Measurements from ENCODE around the gene PHF12.

PHF12 gene

DNA sequence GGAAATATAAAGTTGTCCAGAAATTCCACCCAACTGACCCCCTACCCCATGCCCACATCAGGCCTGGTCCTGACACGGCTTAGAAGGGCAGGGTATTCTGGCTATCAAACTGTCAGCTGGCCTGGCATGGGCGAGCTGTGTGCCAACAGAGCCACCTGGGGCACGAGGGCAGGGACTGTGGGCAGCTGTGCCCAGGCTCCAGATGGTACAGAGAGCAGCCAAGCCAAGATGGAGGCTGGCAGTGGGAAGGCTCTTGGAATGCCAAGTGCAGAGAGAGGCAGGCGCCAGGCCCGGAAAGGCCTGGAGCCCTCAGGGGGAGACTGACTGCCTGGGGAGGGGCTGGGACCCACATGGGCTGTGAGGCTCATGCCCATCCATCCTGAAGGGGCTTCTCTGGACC lies 24.3 kb upstream of the PHF12 start:
- DNase-seq (ENCODE audit: low read depth, low spot score): no peak

DNA sequence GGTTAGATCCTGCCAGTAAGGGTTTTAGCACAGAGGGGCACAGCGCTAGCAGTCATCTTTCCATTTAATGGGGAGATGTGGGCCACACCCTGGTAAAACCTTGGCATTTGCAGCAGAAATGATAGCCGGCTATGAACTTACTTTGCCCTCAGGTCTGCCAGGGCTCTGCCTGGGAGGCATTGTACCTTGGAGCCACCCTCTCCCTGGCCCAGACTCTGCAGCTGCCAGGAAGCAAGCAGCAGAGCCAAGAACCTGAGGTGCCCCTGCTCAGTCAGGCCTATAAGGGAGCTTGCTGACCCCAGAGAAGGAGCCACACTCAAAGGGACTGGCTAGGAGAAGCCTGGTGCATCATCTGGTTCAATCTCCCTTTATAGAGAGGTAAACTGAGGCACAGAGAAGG lies 23.7 kb upstream of the PHF12 start:
- DNase-seq (ENCODE audit: low read depth, low spot score): no peak

DNA sequence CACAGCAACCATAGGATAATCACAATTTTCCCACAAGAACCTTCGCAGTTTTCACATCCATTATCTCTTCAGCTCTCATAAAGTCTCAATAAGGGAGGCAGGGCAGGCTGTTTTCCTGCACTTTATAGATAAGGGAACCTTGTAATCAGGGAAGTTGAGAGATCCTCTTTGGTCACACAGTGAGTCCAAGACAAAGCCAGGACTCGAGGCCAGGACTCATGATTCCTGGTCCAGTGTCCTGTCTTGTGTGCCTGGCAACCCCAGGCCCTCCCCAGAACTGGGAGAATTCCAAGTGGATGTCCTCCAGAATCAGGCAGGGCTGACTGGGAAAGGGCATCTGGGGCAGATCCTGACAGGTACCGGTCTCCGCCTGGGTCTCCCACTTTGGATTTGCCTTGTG lies 23.1 kb upstream of the PHF12 start:
- DNase-seq (ENCODE audit: low read depth, low spot score): no peak

DNA sequence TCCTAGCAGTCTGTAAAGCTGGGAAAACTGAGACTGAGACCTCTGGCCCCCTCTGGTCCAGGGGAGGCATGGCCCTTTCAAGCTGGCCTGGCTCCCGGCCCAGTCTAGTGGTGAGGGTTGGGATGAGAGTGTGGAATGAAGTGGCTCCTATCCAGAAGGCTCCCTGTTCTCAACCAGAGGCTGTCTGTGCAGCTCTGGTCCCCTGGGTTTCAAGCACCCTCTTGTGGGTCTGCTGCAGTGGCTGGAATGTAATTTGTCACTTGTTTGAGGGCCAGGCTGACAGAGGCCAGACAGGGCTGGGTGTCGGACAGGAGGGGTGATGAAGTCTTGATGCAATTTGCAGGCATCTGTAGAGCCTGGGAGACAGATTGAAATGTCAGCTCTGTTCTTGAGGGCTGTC lies 22.1 kb upstream of the PHF12 start:
- peak; percentile 96 for DNase-seq (ENCODE audit: low read depth, low spot score)

DNA sequence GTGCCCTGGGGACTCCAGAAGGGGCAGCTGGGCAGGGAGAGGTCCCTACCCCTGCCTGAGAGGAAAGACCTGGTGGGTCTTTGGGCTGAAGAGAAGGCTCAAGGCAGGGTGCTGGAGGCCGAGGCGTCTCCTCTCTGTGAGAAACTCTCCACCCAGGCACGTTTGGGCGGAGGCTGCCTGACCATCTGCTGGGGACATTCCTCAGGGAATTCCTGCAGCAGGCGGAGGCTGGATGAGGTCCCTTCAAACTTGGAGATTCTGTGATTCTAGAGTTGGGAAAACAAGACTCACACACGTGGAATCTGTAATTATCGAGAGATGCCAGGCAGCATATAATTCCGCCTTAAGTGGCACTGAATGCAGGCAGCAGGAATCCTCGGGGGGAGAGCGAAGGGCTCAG lies 21.1 kb upstream of the PHF12 start:
- peak; percentile 78 for DNase-seq (ENCODE audit: low read depth, low spot score)

DNA sequence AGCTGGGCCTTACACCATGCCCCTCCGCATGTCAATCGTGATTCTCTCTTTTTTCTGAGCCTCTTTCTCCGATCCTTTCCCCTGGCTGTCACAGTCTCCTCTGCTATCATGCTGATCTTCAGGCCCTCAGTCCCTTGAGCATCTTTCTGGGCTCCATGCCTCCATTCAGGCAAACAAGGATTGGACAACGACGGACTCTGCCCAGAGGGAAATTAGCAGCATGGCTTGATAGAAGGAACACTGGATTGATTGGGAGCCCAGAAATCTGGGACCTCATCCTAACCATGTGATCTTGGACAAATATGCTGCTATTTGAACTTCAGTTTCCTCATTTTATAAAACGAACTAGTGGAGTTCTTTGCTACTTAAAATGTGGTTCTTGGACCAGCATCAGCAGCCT lies 19.6 kb upstream of the PHF12 start:
- peak; percentile 20 for DNase-seq (ENCODE audit: low read depth, low spot score)

DNA sequence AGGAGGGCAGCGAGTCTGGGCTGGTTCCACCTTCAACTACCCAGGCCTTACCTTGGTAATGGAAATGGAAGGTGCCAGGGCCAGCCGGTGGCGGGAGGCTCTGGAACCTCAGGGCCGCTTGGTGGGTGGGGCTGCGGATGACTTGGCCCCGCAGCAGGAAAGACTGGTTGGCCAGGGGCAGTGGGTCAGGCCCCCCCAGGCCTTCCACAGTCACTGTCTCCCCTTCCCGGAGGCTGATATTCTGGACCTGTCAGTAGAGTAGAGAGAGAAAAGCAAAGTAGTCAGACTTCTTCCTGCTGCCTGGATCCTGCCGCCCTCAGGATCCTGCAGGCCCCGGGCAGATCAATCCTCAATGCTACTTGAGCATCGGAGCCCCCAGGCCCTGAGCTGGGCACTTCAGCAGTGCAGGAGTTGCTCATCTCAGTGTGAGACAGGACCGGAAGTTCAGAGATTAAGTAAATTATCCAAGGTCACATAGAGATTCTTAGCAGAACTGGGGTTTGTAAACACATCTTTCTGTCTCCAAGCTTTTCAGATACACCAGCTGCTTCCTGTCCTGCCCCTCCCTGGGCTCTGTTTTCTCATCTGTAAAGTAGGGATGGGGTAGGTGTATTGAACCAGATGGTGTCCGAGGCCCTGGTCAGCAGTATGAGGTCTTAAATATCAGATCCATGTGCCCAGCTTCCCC lies 18.5 kb upstream of the PHF12 start:
- DNase-seq (ENCODE audit: low read depth, low spot score): no peak

DNA sequence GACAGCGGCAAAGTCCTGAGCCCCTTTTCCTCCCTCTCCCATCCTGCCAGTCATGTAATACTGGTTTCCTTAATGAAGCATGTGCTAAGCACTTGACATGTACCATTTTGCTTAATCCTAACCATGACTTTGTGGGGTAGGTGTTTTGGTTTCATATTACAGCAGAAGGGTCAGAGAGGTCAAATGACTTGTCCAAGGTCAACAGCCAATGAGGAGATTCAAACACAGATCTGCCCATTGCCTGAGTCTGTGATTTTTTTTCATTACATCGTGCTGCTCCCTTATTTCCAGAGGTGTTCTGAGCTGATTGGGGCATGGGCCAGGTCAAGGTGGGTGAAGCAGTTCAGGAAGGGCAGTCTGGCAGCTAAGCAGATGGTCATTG lies 17.6 kb upstream of the PHF12 start:
- DNase-seq (ENCODE audit: low read depth, low spot score): no peak

DNA sequence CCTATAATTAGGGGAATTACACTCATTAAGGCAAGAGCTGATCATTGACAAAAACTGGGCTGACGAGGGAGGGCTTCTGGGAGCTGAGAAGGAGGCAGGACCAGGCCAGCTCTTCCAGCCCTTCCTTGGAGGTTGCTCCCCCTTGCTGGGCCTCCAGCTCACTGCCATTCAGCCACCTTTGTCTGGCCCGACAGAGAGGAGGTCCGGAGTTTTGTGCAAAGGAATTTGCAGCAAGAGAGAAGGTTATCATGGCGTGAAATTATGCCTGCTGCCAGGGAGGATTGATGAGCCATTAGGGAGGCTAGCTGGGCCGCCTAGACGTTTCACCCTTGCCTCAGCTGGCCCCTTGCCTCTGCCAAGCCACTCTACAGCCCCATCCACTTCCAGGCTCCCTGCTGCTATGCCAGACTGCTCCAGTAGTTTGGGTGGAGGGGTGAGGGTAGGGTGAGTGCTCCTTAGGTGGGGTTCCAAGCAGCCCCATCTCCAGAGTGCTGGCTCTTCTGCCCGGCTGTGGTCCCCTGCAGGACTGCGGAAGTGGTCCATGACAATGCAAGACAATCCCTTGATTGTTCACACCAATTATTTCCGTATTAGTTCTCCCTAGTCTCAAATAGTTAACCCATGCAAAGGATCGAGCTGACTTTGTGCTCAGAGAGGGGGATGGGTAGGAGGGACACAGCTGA lies 17.1 kb upstream of the PHF12 start:
- peak; percentile 84 for DNase-seq (ENCODE audit: low read depth, low spot score)

DNA sequence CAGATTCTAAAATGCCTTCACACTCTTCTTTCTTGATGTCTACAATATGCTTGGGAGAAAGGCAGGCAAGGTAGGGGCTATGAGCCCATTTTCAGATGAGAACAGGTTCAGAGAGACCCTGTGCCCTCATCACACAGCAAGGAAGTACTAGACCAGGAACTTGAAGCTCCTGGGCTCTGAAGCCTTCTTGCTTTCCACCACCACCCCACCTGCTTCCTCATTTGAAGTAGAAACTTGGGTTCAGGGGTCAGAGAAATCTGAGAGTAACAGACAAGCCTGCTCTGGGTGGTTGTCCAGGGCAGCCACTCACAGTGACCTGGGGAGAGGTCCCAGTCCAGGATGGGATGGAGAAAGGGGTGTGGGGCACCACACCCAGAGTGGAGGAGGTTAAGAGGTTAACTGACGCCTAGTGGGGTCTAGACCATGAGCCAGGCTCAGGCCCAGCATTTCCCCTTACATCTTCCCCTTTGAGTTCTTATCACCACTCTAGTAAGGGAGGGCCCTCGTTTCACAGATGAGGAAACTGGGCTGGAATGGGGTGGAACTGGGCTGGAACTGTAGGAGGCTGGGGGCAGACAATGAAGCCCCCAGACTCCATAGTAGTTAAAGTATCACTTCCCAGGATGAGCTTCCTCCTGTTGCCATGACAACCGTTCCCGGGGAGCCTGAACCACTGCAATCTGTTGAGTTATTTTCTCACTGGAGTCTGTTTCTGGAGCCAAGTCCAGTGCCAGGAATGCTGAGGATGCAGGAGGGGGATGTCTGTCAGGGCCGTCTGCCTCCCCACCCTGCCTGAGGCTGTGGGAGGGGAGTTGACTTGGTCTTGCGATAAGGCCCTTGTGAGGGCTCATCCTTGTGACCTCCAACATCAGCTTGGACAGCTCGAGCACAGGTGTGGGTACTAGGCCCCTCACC lies 16.2 kb upstream of the PHF12 start:
- DNase-seq (ENCODE audit: low read depth, low spot score): peak; percentile 50

DNA sequence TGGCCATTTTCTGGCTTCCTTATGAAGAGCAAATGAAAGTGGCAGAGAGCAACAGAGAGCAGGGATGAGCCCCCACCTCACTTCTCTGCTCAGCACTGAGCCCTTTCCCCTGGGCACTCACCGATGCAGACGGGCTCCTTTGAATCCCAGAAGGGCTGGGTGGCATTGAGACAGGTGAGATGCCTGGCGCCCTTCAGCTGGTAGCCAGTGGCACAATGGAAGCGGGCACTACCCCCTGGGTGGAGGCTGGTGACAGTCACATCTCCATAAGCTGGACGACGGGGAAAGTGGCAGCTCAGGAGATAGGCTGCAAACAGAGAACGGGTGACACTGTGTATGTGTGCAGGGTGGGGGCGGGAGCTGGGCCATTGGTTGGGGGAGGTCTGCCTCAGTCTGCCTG lies 12.5 kb upstream of the PHF12 start:
- DNase-seq (ENCODE audit: low read depth, low spot score): no peak

DNA sequence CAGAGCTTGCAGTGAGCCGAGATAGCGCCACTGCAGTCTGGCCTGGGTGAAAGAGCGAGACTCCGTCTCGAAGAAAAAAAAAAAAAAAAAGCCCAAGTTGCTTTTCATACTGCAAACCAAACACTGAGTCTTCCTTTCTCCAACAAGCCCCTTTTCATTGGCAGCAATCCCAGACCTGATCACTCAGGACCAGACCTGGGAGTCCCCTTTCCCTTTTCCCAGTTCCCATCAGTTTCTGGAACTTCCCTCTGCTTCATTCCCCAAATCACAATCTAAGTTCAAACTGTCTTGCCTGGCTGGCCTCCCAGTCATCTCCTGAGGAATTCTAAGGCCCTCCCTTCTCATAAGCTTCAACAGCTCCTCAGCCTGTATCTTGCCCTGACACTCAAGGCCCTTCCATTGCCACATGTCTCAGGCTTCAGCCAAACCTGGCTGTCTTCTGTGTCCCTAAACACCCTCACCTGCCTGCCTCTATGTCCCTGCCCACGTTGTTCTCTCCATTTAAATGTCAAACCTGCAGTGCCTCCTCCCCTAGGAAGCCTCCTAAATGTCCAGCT lies 11.8 kb upstream of the PHF12 start:
- peak; percentile 22 for DNase-seq (ENCODE audit: low read depth, low spot score)

DNA sequence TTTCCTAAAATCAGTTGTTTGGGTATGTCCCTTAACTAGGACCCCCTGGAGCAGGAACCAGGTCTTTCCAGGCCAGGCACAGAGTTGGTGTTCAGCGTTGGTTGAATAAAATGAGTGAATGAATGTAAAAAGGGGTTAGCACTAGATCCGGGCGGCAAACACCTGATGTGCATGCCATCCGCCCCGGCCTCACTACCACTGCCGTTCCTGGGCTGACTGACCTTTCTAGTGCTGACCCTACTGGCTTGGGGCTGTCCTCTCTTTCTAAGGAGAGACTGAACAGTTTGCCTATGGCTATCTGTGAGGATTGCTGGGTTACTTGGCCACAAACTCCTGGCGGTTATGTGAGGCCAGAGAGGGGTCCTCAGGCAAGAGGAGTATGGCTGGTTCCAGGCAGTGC lies 10.1 kb upstream of the PHF12 start:
- DNase-seq (ENCODE audit: low read depth, low spot score): no peak

DNA sequence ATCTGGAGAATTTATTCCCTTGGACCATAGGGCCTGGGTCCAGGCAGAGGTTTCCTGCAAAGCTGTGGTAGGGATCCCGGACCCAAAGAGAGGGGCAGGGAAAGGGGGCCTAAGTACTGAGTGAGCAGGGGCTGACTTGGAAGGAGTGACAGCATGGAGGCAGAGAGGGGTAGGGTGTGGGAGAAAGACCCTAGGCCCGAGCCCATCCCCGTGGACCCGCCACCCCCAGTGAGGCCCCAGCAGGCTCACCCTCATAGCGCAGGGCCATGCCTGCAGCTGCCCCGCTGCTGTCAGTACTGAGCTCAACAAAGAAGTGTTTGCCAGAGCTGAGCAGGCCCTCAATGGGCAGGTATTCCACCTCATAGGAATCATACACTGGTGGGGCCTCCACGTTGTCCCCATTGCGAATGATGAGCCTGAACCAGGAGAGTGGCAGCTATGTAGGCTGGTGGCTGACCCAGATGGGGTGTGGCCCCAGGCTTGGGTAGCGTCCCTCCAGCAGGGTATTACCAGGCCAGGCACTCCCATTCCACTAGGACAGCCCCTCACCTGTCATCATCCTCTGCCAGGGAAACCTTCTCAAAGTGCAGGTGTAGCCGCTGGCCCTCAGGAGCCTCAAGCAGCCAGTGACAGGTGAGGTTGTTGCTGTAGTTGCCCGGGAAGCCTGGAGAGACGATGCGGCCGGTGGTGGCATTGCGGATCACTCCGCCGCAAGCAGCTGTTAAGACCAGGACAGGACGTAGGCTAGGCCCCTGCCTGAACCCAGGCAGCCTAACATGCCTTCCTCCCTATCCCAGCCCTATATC lies 9.1 kb upstream of the PHF12 start:
- DNase-seq (ENCODE audit: low read depth, low spot score): no peak

DNA sequence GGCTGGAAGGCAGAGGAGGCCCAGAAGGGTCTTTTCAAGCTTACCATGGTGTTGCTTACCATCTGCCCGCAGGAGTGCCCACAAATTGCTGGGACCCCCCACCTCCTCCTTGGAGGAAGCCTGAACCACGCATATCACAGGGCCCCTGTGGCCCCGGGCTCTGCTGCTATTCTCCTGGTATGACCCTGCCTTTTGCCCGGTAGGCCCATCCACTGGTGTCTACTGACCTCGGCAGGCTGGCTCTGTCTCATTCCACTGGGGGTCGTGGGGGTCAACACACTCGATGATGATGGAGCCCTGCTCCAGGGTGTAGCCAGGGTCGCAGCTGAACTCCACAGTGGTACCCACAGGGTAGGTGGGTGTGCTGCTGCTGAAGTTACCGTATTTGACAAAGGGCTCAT lies 8.2 kb upstream of the PHF12 start:
- no peak for DNase-seq (ENCODE audit: low read depth, low spot score)

DNA sequence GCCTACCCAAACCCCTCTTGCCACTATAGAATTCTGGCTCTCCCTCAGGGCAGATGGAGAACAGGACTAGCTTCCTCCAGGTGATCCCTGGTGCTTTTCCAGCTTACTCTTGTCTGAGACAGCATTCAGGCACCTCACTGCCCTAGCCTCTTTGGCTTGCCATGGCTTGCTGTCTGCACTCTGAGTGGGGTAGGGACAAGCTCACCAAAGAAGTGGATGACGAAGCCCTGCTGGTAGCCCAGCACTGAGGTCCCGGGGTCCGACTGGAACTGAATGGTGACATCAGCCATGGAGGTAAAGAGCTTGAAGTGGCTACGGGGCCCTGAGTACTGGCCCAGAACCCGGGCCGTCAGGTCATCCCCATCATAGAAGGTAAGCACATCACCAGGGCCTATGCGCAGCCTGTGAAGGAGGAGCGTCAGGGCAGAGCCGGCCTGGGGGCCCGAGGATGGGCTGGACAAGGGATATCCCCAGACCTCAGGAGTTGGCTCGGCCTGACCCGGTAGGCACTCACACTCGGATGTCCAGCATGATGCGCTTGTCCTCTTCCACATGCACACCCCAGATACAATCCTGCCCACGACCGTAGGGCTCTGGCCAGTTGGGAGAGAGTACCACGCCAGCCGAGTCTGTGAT lies 7.6 kb upstream of the PHF12 start:
- DNase-seq (ENCODE audit: low read depth, low spot score): no peak

DNA sequence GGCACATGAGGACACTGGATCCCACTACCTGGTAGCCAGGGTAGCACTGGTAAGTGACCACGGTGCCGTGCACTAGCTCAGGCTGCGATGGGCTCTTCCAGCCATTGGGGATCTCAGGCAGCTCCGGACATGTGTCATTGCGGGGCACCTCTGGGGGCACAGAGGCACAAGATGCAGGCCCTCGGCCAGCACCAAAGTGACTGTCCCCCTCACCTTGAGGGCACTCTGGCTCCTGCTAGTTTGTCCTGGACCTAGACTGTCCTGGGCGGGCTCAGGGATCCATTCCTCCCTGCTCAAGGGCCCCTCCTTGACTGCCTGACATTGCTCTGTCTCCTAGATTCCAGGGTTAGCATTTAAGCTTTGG lies 6.7 kb upstream of the PHF12 start:
- DNase-seq (ENCODE audit: low read depth, low spot score): no peak

DNA sequence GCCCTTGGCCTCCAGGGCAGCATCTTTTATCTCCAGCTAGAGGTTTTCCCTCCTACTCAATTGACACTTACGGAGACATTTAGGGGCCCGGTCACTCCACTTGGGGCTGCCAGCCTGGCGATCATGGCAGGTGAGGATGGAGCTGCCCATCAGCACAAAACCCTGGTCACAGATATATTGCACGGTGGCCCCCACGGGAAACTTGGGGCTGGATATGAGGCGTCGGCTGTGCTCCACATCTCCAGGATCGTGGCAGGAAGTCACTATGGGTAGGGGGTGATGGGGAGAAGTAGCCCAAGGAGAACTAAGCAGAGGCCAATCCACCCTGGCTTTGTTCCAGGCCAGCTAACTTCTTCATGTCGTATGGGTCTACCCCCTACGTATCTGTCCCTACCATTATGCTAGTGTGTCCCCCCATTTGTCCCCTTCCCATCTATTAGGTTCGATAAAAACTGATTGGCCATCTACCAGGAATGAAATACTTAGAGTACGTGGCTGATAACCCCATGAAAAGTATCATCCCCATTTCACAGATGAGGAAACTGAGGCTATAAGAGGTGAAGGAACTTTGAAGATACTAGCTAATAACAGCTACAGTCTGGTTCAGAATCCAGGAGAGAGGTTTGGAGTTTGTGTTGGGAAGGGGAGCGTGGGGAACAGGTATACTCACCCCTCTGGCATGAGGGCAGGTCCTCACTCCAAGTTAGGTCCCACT lies 6.1 kb upstream of the PHF12 start:
- DNase-seq (ENCODE audit: low read depth, low spot score): no peak

DNA sequence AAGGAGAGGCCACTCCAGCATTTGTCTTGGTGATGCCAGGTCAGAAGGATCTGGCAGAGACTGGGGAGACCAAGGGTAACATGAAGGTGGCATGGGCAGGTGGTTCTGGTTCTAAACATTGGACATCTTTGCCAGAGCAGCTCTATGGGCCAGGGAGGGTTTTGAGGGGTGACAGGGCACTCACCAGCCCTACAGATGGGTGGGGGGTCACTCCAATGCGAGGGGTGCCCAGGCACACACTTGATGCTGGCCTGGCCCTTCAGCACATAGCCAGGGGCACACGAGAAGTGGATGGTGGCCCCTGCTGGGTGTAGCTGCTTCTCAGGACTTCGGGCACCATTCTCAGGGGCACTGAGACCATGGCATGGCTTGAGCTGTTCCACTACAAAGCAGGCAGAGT lies 5.5 kb upstream of the PHF12 start:
- no peak for DNase-seq (ENCODE audit: low read depth, low spot score)

DNA sequence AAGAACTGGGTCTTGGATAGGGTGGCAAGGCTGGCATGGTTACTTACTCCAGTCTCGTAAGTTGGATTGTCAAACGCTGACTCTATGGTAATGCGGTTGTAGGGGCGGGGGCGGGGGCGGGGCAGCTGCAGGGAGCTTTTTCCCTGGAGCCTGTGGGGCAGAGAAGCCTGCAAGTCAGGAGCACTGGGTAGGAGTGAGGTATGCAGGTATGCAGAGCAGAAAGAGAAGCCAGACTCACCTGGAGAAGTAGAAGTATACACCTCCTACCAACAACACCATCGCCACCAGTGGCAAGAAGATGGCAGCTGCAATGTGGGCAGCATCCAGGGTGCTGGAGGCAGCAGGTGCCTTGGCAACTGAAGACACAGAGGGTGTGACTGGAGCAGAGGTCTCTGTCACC lies 4.8 kb upstream of the PHF12 start:
- DNase-seq (ENCODE audit: low read depth, low spot score): no peak
